GM12892 (cell line): ENCODE results near the gene ACP4.

Experiments used
- POLR2A ChIP-seq: IDR thresholded peaks from 2 replicates; pipeline ENCODE4 v1.6.1; 2011; ENCODE audit warnings: low read depth, low read length, control low read depth
- POLR2AphosphoS5 ChIP-seq: IDR thresholded peaks from 2 replicates; pipeline ENCODE4 v1.6.1; 2011; ENCODE audit warnings: low read depth, low read length, control low read depth
- TAF1 ChIP-seq: IDR thresholded peaks from 2 replicates; pipeline ENCODE4 v1.6.1; 2011; ENCODE audit warnings: low read depth, mild to moderate bottlenecking, control low read depth, low read length, borderline replicate concordance

- TF ChIP-seq TAF1, result no peak
- TF ChIP-seq POLR2A, result no peak
- TF ChIP-seq POLR2AphosphoS5, result no peak
Observed at GRCh38 chr19:50772476-50772875, 17.7 kb upstream of the ACP4 start.
